HG03469 (cell line): ENCODE results near the gene ATP6V0C.

Source experiments
- ATAC-seq: cut with Tn5 transposase; IDR thresholded peaks from one replicate; pipeline ENCODE4 v1.9.1; 2021; ENCODE audit warnings: mild to moderate bottlenecking, moderate library complexity, moderate number of reproducible peaks; ENCODE audit not compliant: unreplicated experiment

Gene ATP6V0C

DNA sequence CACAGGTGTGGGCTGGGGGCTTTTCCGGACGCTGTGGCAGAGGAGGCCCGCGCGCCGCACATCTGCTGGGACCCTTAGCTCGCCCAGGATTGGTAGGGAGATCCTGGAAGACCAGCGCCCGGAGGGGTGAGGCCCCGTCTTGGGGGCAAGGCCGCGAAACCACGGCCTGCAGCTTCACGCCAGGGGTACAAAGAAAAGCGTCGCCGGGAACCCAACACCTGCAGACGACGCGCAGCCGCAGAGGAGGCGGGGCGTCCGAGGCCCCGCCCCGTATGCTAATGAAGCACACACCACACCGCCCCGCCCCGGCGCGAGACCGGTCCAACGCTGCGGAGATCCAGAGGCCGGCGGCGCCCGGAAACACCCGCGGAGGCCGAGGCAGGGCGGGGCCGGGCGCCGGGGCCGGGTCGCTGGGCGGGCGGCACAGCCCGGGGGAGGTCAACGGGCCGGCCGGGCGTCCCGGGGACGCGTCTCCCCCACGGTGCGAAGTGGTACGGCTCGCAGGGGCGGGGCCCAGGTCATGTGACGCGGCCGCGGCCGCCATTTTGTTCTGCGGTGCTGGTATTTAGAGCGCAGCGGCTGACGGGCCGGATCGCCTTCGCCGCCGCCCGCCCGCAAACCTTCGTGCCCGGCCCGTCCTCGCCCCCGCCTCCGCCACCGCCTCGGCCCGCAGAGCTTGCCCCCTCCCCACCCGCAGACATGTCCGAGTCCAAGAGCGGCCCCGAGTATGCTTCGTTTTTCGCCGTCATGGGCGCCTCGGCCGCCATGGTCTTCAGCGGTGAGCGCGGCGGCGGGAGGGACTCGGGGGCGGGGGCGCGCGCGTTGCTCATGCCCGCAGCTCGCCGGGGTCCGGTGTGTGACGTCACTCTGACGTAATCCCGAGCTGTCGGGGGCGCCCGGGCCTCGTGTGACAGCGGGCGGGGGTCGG is at the start of gene ATP6V0C:
Gene ATP6V0C, plus strand, starts transcription at position 548 of the 928 bp plus-strand sequence. Its CDS starts 152 bp downstream, at position 700.
- ATAC-seq: peak; percentile 37

DNA sequence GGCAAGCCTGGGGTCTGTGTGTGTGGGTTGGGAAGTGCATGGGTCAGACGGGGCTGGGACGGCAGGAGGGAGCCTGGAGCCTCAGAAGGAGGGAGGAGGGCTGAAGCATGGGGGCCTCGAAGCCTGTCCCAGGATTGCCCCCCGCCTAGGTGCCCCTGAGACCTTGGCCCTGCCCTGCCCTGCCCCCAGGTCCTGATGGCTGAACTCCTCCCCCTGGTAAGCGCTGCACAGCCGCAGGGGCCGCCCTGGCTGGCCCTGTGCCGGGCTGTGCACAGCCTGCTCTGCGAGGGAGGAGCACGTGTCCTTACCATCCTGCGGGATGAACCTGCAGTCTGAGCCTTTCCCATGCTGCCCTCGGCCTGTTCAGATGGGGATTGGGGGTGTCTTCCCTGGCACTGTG is 49.4 kb upstream of the ATP6V0C start:
- ATAC-seq: no peak

DNA sequence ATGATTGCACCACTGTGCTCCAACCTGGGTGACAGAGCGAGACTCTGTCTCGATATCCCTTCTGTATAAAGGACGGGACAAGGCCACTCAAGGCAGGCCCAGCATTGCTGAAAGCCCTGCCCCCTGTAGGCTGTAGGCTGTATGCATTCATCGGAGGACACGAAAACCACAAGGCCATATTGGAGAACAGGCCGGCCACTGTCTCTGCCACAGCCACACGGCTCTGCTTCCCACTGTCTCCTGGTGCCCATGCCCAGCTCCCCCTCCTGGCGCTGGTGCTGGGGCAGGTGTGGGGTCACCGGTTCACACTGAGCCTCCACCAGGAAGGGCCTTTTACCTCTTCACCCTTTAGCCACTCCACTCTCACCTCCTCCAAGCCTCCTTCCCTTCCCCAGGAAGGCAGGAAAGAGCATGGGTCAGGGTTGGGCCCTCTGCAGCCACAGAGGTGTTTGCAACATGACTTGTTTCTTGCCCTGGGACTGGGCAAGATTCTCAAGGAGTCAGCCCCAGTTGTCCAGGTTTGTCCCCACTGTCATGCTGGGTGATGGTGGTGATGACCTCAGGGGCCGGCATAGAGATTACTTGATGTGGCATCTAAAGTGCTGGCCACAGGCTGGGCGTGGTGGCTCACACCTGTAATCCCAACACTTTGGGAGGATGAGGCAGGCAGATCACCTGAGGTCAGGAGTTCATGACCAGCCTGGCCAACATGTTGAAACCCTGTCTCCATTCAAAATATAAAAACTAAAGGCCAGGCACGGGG is 47.9 kb upstream of the ATP6V0C start:
- ATAC-seq: no peak

DNA sequence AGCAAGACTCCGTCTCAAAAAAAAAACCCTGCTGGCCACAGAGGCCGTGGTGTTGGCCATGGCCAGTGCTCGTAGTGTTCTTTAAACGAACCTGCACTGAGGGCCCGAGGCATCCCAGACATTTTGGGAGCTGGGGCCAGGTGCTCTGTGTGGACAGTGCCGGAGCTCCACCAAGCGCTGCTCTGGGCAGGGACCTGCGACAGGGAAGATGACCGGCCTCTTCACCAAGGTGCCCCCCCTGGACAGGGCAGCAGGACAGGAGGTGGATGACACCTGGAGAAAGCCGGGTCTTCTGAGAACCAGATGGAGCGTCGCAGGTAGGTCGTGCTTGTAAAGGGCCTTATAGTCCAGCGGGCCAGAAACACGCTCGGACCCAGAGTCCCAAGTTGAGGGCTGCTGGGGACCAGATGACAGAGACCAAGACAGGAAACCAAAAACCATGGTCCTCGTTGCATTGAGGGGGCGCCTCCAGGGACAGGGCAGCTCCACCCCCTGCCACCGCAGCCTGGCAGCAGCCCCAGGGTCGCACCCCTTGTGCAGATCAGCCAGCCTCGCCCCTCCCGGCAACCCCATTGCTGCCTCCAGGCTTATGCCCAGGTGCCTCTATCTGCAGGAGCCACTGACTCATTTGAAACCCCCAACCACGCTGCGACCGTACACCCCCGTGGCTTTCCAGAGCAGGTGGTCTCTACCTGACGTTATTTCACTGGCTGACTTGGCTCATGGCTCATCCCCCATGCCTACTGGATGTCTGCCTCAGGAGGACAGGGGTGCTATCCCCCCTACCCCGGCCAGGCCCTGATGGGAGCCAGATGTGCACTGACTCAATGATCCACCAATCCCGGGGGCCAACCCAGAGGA is 46.9 kb upstream of the ATP6V0C start:
- no peak for ATAC-seq

DNA sequence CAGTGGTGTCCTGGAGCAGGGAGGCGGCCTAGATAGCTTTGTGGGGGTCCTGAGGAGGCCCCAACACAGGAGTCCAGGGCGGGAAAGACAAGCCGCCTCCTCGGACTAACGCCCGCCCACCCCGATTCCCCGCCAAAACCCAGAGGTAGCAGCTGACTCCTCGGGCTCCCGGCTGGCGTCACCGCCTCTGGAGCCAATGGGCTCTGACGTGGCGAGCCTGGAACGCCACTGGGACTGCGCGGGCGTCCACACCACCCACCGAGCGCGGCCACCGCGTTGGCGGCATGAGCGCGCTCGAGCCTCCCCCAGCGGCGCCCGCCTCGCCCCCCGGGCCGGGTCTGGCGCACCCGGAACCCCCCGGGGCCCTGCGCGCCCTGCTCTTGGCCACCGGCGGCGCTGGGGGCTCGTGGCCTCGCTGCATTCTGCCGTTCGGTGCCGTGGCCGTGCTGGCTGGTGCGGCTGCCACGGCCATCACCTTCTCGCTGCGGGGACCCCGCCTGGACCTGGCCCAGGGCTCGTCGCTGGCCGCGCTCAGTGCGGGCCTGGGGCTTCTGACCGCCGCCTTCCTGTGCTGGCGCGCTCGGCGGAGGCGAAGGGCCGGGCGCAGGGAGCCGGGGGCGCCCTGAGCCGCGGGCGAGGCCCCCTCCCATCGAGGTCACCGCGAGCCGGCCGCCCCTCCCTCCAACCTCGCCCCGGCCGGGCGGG is 46.1 kb upstream of the ATP6V0C start:
- no peak for ATAC-seq

DNA sequence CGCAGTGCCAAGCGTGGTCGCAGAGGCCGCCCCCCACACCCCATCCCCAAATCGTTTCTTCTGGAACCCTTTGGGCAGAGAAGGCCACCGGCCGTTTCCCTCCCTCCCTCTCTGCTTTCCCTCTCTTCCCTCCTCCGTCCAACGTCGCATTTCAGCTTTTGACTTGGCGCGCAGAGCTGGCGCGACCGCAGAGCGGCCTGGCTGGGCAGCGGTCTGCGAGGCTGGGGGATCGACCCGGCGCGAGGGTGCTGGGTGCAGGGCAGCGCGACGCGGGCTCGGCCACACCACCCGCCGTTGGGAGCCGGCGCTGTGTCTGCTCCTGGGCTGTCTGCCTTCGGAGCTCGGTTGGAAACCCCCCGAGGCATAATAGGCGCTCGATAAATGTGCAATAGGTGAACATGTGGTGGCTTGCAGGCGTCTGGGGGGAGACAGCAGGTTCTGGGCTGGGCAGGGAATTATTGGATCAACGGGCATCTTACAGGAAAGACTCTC is 45.5 kb upstream of the ATP6V0C start:
- no peak for ATAC-seq

DNA sequence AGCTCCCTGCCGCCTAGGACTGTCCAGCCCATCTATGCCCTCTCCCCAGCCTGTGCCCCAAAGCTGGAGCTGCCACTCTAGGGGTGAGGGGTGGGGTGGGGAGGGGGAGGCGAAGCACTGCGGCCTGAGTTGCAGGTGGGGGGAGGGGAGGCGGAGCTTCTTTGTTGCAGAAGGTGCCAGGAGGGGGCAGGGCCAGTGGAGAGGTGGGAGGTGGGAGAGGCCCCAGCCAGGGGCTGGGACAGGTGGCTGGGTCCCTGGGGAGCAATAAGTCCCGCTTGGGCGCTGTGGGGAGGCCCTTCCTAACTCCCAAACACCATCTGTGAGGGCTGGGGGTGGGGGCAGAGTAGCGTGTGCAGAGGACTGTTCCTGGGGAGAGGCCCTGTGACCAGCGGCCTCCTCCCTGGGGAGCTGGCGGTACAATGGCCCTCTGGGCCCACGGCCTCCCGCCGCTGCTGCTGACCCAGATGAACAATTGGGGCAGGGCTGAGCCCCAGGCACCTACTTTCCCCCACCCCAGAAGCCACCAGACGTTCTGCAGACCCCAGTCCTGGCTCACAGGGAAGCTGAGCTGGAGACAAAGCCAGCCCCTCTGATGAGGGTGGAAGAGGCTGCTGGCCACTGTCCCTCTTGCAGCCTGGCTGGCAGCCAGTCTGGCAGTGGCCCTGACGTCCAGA is 44.9 kb upstream of the ATP6V0C start:
- no peak for ATAC-seq

DNA sequence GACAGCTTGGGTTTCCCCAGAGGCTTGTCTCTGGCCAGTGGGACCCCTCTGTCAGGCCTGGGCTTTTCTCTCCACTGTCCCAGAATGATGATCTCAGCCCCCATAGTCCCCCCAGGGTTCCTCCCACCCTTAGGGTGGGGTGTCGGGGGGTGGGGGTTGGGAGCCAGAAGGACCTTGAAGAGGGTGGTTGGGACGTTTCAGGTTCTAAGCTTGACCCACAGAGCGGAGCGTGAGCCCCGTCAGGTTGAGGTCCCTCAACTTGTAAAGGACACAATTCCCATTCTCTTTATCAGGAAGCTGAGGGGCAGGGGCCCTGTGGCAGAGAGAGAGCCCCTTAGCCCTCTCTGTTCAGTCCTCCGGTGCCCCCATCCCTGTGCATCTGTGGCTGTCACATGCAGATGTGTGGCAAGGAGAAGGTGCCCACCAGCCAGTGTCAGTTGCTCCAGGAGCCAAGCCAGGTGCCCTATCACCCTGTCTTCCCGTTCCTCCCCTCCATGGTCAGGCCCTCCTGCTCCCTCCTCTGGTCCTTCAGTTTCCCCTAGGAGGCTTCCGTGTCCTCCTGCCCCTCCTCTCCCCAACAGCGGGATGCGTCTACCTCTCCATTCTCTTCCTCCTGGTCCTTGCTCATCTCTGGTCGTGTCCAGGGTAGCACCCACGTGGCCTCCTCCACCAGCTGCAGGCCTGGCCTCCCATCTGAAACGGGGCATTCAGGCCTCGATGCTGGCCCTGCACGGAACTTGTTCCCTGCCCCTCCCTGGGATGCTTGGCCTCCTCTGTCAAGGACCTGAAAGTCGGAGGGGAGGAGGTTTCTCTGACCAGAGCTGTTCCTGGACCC is 44.1 kb upstream of the ATP6V0C start:
- no peak for ATAC-seq

DNA sequence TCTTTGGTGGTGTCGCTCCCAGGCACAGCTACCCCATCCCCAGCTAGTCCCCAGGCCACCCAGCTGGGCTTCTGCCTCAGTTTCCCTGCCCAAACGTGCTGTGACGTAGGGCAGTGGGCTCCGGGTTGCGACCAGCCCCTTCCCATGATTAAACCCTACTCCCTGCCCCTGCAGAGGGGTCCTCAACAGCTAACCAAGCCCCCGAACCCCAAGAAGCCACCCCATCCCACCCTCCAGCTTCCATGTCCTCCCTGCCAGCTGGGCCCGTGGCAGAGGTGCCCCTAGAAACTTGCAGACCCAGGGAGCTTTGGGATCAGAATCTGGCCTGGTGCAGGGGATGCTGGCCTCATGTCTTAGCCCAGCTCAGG is 43.5 kb upstream of the ATP6V0C start:
- no peak for ATAC-seq

DNA sequence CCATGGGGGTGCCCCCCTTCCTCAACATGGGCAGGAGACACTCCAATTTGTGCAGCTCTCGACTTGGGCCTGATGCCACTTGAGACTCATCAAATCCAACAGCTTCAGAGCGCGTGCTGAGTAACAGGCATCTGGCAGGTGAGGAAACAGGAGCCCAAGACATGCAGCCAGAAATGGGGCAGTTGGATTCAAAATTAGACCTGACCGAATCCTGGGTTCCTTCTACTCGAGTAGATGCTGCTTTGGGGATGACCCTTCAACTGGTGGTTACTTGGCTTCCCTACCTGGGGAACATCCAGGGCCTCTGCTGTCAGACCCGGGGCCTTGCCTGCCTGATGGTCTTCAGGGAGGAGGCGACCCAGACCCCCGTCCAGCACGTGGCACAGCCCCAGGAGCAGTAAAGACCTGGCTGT is 43.1 kb upstream of the ATP6V0C start:
- ATAC-seq: no peak

DNA sequence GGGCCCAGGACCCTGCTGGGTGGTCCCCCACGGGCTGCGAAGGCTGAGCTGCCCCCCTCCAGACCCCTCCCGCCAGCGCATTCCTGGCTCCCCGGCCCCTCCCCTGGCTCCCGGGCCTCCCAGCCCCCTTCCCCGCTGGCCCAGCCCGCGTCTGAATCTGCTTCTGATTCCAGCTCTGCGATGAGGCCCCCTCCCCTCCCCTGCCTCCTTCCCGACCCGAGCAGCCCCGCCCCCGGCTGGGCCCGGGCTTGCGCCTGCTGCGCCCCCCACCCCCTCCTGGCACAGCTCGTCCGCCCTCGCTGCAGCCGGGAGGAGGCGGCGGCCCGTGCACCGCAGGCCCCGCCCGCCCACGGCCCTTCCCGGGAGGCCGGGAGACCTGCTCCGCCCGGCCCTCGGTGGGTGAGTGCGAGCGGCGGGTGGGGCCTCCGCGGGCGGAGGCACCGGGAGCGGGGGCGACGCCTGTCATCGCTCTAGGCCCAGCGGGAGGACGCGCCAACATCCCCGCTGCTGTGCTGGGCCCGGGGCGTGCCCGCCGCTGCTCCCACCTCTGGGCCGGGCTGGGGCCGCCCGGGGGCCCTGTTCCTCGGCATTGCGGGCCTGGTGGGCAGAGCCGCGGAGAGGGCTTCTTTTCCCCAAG is 42.6 kb upstream of the ATP6V0C start, which contains the start of gene NTN3:
Gene NTN3, plus strand, starts transcription at position 282 of the 637 bp plus-strand sequence. CDS start 405 bp downstream, outside the sequence.
- ATAC-seq: no peak

DNA sequence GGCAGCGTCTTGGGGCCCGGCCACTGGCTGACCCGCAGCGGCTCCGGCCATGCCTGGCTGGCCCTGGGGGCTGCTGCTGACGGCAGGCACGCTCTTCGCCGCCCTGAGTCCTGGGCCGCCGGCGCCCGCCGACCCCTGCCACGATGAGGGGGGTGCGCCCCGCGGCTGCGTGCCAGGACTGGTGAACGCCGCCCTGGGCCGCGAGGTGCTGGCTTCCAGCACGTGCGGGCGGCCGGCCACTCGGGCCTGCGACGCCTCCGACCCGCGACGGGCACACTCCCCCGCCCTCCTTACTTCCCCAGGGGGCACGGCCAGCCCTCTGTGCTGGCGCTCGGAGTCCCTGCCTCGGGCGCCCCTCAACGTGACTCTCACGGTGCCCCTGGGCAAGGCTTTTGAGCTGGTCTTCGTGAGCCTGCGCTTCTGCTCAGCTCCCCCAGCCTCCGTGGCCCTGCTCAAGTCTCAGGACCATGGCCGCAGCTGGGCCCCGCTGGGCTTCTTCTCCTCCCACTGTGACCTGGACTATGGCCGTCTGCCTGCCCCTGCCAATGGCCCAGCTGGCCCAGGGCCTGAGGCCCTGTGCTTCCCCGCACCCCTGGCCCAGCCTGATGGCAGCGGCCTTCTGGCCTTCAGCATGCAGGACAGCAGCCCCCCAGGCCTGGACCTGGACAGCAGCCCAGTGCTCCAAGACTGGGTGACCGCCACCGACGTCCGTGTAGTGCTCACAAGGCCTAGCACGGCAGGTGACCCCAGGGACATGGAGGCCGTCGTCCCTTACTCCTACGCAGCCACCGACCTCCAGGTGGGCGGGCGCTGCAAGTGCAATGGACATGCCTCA is 41.9 kb upstream of the ATP6V0C start:
- no peak for ATAC-seq

DNA sequence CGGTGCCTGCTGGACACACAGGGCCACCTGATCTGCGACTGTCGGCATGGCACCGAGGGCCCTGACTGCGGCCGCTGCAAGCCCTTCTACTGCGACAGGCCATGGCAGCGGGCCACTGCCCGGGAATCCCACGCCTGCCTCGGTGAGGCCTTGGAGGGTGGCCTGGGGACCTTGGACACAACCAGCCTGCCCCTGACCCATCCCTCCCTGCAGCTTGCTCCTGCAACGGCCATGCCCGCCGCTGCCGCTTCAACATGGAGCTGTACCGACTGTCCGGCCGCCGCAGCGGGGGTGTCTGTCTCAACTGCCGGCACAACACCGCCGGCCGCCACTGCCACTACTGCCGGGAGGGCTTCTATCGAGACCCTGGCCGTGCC is 41.3 kb upstream of the ATP6V0C start:
- no peak for ATAC-seq

DNA sequence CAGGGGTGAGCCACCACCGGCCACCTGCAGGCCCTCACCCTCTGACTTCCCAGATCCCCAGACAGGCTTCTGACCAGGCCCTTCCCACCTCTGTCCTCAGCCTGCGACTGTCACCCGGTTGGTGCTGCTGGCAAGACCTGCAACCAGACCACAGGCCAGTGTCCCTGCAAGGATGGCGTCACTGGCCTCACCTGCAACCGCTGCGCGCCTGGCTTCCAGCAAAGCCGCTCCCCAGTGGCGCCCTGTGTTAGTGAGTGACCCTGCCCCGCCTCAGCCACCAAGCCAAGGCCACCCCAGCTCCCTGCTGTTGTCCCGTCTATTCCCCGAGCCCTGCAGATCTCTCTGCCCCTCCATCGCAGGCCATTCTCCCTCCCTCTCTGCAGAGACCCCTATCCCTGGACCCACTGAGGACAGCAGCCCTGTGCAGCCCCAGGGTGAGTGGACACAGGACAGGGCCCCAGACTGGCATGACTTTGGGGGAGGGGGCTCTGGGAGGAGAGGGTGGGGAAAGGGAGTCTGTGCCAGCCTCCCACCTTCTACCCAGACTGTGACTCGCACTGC is 40.8 kb upstream of the ATP6V0C start:
- no peak for ATAC-seq

DNA sequence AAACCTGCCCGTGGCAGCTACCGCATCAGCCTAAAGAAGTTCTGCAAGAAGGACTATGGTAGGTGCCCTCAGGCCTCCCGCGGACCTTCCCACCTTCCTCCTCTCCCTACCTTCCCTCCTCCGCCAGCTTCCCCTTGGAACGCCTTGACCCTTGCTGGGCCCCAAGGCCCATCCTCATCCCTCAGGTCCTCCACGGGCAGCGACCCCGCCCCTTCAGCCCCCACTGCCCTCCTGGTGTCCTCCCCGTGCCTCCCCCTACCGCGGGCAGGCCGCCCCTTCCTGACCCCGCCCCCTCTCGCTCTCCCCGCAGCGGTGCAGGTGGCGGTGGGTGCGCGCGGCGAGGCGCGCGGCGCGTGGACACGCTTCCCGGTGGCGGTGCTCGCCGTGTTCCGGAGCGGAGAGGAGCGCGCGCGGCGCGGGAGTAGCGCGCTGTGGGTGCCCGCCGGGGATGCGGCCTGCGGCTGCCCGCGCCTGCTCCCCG is 40.3 kb upstream of the ATP6V0C start:
- no peak for ATAC-seq

DNA sequence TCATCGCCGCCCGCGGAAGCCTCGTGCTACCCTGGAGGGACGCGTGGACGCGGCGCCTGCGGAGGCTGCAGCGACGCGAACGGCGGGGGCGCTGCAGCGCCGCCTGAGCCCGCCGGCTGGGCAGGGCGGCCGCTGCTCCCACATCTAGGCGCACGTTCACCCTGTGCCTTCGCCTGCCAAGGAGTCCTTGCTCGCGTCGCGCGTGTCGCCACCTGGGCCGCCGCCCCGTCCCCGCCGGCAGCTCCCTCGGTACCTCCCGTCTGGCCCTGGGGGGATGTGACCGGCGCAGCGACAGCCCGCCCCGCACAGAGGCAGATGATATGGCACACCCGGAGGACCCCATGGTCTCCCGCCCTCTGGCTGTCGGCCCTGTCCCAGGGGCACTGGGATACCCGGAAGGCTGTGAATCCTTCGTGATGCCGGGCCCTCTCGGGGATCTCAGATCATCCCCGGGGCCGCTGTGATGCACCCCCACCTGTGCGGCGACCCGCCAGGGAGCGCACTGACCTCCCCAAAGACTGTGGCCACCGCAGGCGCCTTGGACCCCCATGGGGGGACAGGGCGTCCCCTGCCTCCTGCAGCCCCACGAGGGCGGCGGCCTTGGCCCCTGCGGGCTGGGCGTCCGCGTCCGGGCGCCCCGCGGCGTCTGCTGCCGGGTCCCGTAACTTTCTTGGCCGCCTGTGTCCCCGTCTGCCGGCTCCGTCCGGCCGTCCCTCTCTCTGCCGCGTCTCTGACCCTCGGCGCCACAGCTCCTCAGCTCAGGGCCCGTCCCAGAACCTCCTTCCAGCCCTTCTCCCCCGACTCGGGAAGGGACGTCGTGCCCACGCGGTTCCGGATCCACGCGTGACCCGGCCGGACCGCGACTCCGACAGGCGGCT is 39.5 kb upstream of the ATP6V0C start:
- ATAC-seq: no peak
